NOMO-1 treated with dmso at 0.1 percent for 144 hours (cell line): Measurements from ENCODE around the gene HLA-G.
A peak's percentile ranks its signal among the peaks of the same experiment; 100 is the strongest.
"Not testable (repeated sequence)": the region's sequence is repeated elsewhere in the genome, so short reads cannot be mapped to it uniquely, and the experiment has no call there.

Experiments used
- DNase-seq: peaks from one replicate; lab custom pipeline; 2025; ENCODE audit not compliant: unreplicated experiment; lab: John Stamatoyannopoulos, UW

Gene HLA-G

DNA sequence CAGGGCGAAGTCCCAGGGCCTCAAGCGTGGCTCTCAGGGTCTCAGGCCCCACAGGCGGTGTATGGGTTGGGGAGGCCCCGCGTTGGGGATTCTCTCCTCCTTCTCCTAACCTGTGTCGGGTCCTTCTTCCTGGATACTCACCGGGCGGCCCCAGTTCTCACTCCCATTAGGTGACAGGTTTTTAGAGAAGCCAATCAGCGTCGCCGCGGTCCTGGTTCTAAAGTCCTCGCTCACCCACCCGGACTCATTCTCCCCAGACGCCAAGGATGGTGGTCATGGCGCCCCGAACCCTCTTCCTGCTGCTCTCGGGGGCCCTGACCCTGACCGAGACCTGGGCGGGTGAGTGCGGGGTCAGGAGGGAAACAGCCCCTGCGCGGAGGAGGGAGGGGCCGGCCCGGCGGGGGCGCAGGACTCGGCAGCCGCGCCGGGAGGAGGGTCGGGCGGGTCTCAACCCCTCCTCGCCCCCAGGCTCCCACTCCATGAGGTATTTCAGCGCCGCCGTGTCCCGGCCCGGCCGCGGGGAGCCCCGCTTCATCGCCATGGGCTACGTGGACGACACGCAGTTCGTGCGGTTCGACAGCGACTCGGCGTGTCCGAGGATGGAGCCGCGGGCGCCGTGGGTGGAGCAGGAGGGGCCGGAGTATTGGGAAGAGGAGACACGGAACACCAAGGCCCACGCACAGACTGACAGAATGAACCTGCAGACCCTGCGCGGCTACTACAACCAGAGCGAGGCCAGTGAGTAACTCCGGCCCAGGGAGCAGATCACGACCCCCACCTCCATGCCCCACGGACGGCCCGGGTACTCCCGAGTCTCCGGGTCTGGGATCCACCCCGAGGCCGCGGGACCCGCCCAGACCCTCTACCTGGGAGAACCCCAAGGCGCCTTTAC is at the start of gene HLA-G:
Gene HLA-G (plus strand): TSS at position 247 of the 892 bp plus-strand sequence. CDS start 20 bp downstream, at position 267.
- DNase-seq = no peak

DNA sequence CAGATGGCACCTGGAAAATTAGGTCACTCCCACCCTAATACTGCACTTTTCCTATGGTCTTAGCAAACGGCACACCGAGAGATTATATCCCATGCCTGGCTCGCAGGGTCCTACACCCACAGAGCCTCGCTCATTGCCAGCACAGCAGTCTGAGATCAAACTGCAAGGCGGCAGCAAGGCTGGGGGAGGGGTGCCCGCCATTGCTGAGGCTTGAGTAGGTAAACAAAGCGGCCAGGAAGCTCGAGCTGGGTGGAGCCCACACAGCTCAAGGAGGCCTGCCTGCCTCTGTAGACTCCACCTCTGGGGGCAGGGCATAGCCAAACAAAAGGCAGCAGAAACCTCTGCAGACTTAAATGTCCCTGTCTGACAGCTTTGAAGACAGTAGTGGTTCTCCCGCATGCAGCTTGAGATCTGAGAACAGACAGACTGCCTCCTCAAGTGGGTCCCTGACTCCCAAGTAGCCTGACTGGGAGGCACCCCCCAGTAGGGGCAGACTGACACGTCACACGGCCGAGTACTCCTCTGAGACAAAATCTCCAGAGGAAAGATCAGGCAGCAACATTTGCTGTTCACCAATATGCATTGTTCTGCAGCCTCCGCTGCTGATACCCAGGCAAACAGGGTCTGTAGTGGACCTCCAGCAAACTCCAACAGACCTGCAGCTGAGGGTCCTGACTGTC is 47.5 kb upstream of the HLA-G start:
- DNase-seq = not testable (repeated sequence)

DNA sequence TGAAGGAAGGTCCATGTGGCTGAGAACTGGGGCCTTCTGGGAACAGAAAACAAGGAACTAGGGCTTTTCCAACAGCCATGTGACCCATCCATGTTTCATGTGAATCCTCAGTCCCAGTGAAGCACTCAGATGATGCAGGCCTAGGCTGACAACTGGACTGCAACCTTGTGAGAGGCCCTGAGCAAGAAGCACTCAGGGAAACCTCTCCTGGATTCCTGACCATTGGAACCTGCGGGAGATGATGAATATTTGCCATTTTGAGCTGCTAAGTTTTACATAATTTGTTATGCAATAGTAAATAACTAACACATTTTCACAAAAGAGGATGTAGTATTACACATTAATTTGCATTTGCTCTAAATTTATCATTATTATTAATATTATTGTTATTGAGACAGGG is 38.4 kb upstream of the HLA-G start:
- DNase-seq = no peak

DNA sequence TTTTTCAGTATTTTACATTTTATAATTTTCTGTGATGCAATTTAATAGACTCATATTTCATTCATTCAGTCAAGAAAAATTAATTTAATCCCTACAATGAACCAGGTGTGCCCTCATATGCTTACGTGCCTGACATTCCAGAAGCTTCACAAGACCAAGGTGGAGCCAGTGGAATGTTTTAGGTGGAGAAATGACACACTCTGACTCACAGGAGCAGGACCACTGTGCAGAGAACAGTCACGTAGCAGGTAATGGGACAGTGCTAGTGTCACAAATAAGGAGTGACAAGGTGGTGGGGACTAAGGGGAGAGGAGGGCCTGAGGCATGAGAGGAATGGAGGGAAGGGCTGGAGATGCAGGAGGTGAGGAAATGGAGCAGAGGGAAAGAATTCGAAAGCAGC is 37.0 kb upstream of the HLA-G start:
- DNase-seq = no peak

DNA sequence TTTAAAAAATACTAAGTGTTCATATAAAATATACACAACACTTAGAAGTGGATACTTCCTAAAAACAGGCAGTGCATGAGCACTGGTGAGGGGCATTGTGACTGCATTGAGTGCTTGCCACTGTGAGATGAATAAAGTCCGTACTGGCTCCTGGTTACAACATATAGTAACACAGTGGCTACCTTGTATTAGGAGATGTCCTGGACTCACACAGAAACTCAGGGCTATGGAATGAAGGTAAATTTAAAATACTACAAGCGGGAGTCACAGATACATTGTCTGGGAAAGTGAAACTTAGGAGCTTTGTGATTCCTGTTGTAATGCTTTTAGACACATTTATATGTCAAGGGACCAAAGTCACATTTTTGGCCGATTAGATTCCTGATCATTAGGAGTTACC is 36.5 kb upstream of the HLA-G start:
- no peak for DNase-seq

DNA sequence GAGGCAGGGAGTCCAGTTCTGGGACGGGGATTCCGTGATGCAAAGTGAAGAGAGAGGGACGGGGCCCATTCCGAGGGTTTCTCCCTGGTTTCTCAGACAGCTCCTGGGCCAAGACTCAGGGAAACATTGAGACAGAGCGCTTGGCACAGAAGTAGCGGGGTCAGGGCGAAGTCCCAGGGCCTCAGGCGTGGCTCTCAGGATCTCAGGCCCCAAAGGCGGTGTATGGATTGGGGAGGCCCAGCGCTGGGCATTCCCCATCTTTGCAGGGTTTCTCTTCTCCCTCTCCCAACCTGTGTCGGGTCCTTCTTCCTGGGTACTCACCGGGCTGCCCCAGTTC is 35.9 kb upstream of the HLA-G start:
- no peak for DNase-seq

DNA sequence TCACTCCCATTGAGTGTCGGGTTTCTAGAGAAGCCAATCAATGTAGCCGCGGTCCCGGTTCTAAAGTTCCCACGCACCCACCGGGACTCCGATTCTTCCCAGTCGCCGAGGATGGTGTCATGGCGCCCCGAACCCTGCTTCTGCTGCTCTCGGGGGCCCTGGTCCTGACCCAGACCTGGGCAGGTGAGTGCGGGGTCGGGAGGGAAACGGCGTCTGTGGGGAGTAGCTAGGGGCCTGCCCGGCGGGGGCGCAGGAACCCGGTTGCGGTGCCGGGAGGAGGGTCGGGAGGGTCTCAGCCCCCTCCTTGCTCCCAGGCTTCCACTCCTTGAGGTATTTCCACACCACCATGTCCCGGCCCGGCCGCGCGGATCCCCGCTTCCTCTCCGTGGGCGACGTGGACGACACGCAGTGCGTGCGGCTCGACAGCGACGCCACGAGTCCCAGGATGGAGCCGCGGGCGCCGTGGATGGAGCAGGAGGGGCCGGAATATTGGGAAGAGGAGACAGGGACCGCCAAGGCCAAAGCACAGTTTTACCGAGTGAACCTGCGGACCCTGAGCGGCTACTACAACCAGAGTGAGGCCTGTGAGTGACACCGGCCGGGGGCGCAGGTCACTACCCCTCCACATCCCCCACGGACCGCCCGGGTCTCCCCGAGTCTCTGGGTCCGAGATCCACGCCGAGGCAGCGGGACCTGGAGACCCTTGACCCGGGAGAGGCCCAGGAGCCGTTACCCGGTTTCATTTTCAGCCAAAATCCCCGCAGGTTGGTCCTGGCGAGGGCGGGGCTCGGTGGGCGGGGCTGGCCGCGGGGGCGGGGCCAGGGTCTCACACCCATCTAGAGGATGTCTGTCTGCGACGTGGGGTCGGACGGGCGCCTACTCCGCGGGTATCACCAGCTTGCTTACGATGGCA is 35.2 kb upstream of the HLA-G start:
- no peak for DNase-seq

DNA sequence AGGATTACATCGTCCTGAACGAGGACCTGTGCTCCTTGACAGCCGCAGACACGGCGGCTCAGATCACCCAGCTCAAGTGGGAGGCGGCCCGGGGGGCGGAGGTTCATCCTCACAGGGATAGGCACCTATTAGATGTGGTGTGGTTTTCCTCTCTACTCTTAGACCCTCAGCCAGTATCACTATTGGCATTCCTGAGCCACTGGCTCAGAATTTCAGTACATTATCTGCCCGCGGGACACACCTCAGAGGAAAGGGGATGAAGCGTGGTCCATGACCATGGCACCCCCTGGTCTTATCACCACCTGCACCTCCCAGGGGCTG is 34.6 kb upstream of the HLA-G start:
- no peak for DNase-seq

DNA sequence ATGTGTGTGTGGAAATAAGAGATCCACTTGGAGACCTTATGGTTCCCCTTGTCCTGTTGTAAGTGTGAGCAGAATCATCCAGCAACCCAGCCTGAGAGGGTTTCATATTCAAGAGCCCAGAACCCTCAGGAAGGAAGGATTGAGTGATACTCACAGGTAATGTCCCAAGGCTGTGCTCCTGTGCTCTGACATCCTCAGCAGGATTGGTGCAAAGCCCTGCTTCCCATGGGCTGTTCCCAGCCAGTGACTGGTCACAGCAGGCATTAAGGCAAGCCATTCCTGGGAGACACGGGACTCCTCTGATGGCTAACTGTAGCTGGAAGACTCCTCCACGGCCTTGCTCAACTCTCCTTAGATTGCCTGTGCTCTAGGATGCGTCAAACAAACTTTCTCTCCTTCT is 33.8 kb upstream of the HLA-G start:
- no peak for DNase-seq

DNA sequence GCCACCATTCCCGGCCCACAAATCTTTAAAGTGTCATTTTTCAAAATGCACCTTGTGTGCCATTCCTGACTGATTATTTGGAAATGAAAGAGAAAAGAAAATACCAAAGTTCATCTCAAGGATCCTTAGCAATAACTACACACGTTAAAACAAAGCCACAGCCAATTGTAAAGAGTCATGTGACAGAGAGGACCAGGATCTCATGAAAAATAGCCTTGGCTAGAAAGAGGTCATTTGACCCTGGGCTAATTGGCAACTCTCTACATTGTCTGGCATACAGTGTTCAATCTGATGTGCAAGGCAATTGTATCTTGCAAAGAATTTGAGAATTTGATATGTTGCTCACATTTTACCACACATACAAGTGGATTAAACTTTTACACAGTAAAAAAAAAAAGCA is 31.6 kb upstream of the HLA-G start:
- no peak for DNase-seq

DNA sequence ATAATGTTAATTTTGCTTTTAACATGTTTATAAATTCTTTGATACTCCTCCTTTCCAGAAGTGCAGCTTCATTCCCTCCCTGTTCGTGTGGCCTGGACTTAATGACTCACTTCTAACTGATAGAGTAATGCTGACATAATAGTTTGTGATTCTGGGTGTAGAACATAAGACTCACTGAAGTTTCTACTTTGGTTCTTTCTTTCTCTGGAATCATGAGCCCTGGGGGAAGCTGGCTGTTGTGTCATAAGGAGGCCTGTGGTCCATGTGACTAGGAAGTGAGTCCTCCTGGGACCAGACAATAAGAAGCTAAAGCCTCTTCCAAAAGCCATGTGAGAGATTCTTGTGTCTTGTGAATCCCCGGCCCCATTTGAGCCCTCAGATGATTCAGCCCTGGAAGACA is 30.5 kb upstream of the HLA-G start:
- DNase-seq = no peak

DNA sequence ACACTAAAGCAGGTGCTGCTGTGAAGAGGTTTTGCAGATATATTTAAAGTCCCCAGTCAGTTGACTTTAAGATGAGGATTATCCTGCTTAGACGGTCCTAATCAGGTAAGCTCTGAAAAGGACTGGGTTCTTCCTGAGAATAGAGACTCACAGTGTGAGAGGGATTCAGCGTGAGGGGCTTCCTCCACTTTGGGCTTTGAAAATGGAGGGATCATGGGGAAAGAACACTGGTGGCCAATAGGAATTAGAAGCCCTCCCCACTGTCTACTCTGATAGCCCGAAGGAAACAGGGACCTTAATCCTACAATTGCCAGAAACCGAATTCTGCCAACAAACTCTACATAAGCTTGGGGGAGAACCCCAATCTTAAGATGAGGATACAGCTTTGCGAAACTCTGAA is 29.7 kb upstream of the HLA-G start:
- no peak for DNase-seq

DNA sequence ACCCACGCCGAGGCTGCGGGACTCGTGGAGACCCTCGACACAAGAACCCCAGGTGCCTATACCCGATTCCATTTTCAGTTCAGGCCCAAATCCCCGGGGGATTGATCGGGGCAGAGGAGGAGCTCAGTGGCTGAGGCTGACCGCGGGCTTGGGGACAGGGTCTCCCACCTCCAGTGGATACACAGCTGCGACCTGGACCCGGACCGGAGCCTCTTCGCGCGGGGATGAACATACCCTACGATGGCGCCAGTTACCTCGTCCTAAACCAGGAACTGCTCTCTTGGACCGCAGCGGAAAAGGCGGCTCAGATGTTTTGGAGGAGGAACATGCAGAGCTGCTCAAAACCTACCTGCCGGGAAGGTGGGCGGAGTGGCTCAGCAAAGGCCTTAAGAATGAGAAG is 27.4 kb upstream of the HLA-G start:
- no peak for DNase-seq

DNA sequence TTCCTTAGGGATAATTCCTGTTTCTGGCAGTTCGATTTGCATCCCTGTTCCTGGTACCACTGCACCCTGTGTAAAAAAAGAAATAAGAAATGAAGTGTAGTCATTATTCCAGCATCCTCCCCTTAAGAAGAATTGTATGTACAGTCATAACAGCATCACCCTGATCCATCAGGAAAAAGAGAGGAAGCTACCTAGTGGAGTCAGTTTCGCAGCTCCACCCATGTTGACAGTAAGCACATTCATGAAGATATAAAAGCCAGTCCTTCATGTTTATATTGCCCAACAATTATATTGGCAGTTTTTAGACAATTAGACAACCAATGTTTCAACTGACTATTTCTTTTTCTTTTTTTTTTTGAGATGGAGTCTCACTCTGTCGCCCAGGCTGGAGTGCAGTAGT is 21.2 kb upstream of the HLA-G start:
- DNase-seq = no peak

DNA sequence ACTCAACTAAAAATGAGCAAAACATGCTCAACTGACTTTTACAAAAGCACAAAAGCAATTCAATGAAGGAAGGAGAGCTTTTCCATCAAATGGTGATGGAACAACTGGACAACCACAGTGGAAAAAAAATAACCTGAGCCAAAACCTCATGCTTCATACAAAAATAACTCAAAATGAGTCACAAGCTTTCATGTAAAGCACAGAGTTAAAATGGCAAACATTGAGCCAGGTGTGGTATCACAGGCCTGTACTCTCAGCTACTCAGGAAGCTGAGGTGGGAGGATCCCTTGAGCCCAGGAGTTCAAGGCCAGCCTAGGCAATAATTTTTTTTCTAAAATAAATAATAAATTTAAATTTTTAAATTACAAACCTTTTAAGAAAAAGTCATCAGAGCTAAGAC is 18.4 kb upstream of the HLA-G start:
- no peak for DNase-seq

DNA sequence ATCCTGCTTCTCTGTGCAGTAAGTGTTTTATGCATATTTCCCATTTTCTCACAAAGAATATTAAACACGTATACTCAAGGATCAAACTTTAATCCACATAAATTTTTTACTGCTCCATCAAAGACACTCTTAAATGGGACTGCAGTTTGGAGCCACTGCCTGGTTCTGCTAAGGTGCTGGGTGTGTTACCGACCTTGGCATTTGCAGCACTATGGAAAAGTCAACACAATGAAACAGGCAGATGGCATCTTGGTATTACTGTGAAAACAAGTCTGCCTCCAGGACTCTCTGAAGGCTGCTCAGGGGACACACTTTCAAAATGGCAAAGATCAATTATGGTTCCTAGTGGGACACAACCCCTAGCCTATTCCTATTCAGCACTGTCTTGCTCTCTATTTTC is 17.3 kb upstream of the HLA-G start:
- no peak for DNase-seq

DNA sequence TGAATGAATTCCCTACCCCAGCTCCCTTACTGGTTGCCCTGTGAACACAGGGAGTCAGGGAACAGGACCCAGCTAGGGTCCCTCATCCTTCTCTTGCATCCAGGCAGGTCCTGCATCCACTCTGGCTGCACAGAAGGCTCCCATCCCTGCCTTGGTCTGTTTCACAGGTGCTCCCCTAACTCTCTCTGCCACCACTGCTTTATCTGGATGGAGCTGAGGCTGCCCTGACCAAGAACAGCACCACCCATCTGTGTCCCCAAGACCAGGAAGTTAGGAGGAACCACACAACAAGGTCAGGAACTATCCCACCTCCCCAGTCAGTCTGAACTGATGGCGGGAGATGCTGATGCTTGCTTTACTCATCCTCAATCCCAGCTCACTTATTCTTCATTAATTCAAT is 16.2 kb upstream of the HLA-G start:
- DNase-seq = no peak

DNA sequence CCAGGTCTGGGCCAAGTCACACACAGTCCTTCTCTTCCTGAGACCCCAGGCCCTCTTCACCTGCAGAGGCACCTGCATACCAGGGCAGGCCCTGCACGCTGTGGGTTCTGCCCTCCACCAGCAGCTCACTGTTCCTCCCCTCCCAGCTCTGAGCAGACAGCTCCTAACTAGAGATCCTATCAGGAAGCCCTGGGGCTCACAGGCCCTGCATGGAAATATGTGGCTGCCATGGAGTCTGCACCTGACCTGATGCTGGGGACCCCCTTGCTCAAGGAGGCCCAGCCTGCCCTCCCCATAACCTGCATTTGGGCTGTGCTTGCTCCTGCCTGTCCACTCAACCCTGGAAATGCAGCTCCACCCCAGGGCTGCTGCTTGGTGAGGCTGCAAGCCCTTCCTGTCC is 14.6 kb upstream of the HLA-G start:
- DNase-seq = no peak

DNA sequence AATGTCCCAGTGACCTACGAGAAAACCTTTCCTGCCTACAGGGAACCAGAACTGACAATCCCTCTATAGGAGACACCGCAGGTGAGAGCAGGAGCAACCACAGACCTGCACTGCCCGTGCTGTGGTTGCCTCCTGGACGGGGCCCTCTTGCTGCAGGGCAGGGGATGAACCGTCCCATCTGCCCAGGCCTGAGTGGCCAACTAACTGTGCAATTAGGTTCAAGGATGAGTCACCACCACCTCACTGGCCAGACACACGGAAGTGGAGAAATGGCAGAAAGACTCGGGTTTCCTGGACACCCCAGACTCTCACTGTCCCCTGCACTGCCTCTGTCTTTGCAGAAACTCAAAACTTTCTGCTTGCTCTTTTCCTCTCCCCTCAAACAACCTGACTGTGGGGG is 13.8 kb upstream of the HLA-G start:
- DNase-seq = peak; percentile 34

DNA sequence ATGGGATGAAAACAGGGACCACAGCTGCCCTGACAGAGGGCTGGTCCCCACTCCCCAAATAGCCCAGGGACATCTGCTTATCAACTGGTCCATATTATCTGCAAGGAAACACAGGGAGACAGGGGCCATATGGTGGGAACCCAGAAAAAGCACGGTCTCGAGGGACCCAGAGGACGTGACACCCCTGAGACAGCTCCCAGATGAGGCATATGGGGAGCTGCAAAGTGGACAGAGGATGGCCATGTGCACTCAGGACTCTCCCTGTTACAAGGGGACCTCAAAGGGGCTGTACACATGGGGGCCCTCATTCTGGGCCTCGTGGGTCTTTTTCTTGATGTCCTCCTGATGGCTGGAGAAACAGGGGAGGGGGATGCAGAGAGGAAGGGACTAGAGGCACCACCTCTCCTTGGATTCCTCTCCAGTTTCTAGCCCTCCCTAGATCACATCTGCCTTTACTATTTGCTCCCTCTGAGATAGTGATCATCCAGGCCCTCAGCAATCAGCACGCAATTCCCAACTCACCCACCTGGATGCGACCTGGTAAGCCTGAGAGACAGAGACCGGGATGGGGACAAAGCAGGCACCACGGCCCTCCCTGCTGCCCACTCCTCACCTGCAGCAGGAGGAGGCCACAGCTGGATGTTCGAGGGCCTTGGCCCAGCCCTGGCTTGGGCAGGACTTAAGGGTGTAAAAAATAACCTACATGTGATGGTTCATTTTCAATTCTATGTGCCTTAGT is 13.1 kb upstream of the HLA-G start:
- DNase-seq = no peak

DNA sequence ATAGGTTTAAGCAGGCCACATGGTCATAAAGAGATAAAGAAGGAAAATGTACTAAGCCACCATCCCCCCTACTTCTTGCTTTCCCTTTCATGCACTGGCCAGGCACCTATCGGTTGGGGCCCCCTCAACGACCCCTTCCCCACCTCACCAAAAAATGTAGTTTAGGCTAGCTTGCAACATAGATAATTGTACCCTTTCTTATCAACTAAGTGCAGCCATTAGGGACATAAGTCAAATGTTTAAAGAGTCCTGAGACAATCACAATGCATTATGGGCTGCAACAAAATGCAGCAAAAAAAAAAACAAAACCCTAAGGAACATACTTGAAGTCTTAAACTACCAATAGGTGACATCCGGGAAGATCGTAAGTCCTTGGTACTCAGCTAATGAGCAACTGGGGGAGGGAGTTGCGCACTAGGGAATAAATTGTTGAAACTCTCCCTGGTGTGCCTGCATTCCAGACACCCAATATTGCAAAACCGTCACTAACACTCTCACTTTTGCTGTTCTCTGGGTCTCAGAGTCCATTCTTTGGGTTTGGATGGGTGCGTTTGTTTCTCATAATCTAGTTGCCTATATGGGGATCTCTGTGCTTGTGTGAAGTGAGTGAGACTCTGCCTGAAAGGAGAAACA is 12.4 kb upstream of the HLA-G start:
- DNase-seq = no peak
